ENCODE measurements around the gene LUZP2. TPM values are rescaled to one million over a fixed set of nuclear protein-coding genes. Genes with fewer than 3 reads are reported as not detected.

The LUZP2 gene
- total and polyA plus RNA-seq, 4 donors: 0.04 to 8.8 (median 0.09) TPM; not detected in 1

DNA sequence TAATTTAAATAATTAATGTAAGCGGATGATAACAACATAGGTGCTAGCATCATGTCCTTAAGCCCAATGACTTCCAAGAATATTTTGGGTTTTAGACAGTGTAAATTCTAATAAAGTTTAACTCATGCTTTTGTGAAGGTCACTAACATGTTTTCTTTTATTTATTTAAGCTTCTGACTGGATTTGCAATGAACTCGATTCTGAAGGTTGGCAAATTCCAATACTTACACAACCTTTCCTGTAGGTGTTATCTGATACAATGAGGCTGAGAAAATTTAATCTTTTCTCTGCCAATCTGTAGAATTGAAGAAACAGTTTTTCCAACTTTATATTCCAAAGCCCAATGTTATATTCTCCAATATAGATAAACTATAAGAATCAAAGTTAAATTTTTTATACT is 311.3 kb downstream of the LUZP2 start:
- H3K4me3 ChIP-seq: no peak overlapping the region
- TF ChIP-seq, protein P1, sequence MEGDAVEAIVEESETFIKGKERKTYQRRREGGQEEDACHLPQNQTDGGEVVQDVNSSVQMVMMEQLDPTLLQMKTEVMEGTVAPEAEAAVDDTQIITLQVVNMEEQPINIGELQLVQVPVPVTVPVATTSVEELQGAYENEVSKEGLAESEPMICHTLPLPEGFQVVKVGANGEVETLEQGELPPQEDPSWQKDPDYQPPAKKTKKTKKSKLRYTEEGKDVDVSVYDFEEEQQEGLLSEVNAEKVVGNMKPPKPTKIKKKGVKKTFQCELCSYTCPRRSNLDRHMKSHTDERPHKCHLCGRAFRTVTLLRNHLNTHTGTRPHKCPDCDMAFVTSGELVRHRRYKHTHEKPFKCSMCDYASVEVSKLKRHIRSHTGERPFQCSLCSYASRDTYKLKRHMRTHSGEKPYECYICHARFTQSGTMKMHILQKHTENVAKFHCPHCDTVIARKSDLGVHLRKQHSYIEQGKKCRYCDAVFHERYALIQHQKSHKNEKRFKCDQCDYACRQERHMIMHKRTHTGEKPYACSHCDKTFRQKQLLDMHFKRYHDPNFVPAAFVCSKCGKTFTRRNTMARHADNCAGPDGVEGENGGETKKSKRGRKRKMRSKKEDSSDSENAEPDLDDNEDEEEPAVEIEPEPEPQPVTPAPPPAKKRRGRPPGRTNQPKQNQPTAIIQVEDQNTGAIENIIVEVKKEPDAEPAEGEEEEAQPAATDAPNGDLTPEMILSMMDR (IDR thresholded peaks at IDR 0.05; ENCODE audit: control extremely low read depth, extremely low read depth): no peak

DNA sequence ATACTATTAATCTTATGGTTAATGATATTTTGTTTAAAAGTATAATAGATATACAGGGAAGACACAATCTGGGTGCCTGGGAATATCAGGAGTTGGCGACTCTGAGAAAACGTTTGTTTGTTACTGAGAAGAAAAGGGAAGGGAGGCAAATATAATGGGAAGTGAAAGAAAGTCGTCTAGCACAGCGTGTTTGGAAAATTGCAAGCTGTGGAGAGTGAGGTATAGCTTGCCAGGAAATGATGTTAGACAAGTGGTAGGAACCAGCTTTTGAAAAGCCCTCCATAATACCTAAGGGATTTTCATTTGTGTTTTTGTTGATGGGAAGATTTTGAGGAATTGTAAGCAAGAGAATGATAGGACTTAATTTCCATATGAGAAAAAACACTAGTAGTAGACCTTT is 322.2 kb downstream of the LUZP2 start:
- H3K27me3 ChIP-seq (ENCODE audit: control insufficient read depth in 3 of 3, insufficient read depth in 3 of 3, low read length in 2 of 3): no peaks in the 10 kb centered on the region
- H3K9me3 ChIP-seq (ENCODE audit: control insufficient read depth in 4 of 4, insufficient read depth in 3 of 4, low read length in 3 of 4): no peaks in the 10 kb centered on the region
- 15 to 20% methylated on average over 4 of the region's 4 CpGs for WGBS, 2 donors
- ATAC-seq (ENCODE audit: insufficient read depth, low FRiP score) (no peak), DNase-seq (peak in 1 of 3 donors; percentile 12)
- H3K4me3 ChIP-seq: no peak overlapping the region
- H3K27ac ChIP-seq (ENCODE audit: low read depth in 1 of 2, low read length in 1 of 2): no peak overlapping the region
- H3K4me1 ChIP-seq (ENCODE audit: control insufficient read depth in 5 of 5, insufficient read depth in 5 of 5, low read length in 5 of 5): no peaks in the 10 kb centered on the region
- no peaks in the 10 kb centered on the region for H3K36me3 ChIP-seq (ENCODE audit: control insufficient read depth in 4 of 4, insufficient read depth in 4 of 4, low read length in 4 of 4)
- TF ChIP-seq, protein P1 (IDR thresholded peaks at IDR 0.05; ENCODE audit: control extremely low read depth, extremely low read depth): no peak
- no peak overlapping the region for H3K9ac ChIP-seq (ENCODE audit: insufficient read depth in 1 of 2, low read length in 2 of 2)

More for the DNA sequence above, 311.3 kb downstream of the LUZP2 start:
- Histone ChIP-seq H3K27me3 (ENCODE audit: control insufficient read depth in 3 of 3, insufficient read depth in 3 of 3, low read length in 2 of 3) (no peaks in the 10 kb centered on the region), H3K9ac (ENCODE audit: insufficient read depth in 1 of 2, low read length in 2 of 2) (no peak overlapping the region), H3K36me3 (ENCODE audit: control insufficient read depth in 4 of 4, insufficient read depth in 4 of 4, low read length in 4 of 4) (no peaks in the 10 kb centered on the region), H3K9me3 (ENCODE audit: control insufficient read depth in 4 of 4, insufficient read depth in 3 of 4, low read length in 3 of 4) (no peaks in the 10 kb centered on the region), H3K27ac (ENCODE audit: low read depth in 1 of 2, low read length in 1 of 2) (no peak overlapping the region), H3K4me1 (ENCODE audit: control insufficient read depth in 5 of 5, insufficient read depth in 5 of 5, low read length in 5 of 5) (no peaks in the 10 kb centered on the region)
- ATAC-seq (ENCODE audit: insufficient read depth, low FRiP score) (no peak), DNase-seq (no peak)
- 72 to 77% methylated on average over 2 of the region's 2 CpGs for WGBS, 2 donors

DNA sequence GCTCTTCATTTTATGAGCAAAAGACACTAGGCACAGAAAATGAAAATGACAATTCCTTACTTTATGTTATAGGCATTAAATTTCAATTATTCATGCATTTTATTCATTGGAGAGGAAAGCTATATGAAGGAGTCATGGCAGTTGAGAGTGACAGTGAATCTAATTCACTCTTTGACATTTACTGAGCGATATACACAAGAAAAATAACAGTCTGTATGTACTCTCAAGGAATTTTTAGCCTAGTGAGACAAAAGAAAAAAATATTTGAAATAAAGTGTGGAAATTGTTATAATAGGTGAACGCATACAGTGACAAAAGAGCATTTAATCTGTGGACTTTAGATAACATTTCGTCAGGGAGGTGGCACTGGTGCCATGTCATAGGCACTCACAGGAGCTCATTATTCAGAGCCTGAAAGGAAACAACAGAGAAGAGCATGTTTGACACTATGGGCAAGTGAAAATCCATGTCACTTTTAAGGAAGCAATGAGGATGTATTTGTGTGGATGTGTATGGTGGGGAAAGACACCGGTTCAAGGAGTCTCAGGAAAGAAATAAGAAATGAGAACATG is 323.1 kb downstream of the LUZP2 start:
- Histone ChIP-seq H3K9ac (ENCODE audit: insufficient read depth in 1 of 2, low read length in 2 of 2) (no peak overlapping the region), H3K4me1 (ENCODE audit: control insufficient read depth in 5 of 5, insufficient read depth in 5 of 5, low read length in 5 of 5) (no peaks in the 10 kb centered on the region), H3K27me3 (ENCODE audit: control insufficient read depth in 3 of 3, insufficient read depth in 3 of 3, low read length in 2 of 3) (no peaks in the 10 kb centered on the region), H3K9me3 (ENCODE audit: control insufficient read depth in 4 of 4, insufficient read depth in 3 of 4, low read length in 3 of 4) (no peaks in the 10 kb centered on the region), H3K36me3 (ENCODE audit: control insufficient read depth in 4 of 4, insufficient read depth in 4 of 4, low read length in 4 of 4) (no peaks in the 10 kb centered on the region), H3K4me3 (no peak overlapping the region), H3K27ac (ENCODE audit: low read depth in 1 of 2, low read length in 1 of 2) (no peak overlapping the region)
- TF ChIP-seq, protein P1 (IDR thresholded peaks at IDR 0.05; ENCODE audit: control extremely low read depth, extremely low read depth): no peak
- no peak for ATAC-seq (ENCODE audit: insufficient read depth, low FRiP score)
- DNase-seq: no peak
- 60 to 67% methylated on average over 4 of the region's 4 CpGs for WGBS, 2 donors

DNA sequence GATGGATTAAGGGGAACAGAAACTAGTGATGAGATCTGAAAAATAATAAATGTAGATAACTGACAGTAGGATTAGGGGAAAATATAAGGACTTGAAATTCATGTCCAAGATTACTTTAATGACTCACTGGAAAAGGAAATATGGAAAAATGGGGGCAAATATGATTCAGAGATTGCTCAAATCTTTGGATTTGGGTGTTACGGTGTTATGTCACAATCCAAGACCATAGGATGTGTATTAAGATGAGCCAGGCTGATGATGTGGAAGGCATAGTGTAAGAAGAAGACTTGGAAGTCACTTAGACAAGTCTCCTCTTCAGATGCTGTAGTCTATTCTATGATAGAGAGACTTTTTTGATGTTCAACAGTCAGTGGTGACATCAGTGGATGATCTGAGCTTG is 323.7 kb downstream of the LUZP2 start:
- Histone ChIP-seq H3K27ac (ENCODE audit: low read depth in 1 of 2, low read length in 1 of 2) (no peak overlapping the region), H3K27me3 (ENCODE audit: control insufficient read depth in 3 of 3, insufficient read depth in 3 of 3, low read length in 2 of 3) (no peaks in the 10 kb centered on the region), H3K9ac (ENCODE audit: insufficient read depth in 1 of 2, low read length in 2 of 2) (no peak overlapping the region), H3K9me3 (ENCODE audit: control insufficient read depth in 4 of 4, insufficient read depth in 3 of 4, low read length in 3 of 4) (no peaks in the 10 kb centered on the region), H3K4me1 (ENCODE audit: control insufficient read depth in 5 of 5, insufficient read depth in 5 of 5, low read length in 5 of 5) (no peaks in the 10 kb centered on the region), H3K36me3 (ENCODE audit: control insufficient read depth in 4 of 4, insufficient read depth in 4 of 4, low read length in 4 of 4) (no peaks in the 10 kb centered on the region), H3K4me3 (no peak overlapping the region)
- DNase-seq (peak in 1 of 3 donors; percentile 3), ATAC-seq (ENCODE audit: insufficient read depth, low FRiP score) (no peak)
- WGBS, 2 donors: 93 to 94% methylated on average over 1 of the region's 1 CpG
- TF ChIP-seq, protein P1 (IDR thresholded peaks at IDR 0.05; ENCODE audit: control extremely low read depth, extremely low read depth): no peak
